ENCODE data around the gene TMEM240.
"Not testable (repeated sequence)": the region's sequence is repeated elsewhere in the genome, so short reads cannot be mapped to it uniquely, and the experiment has no call there.

Gene TMEM240

GRCh38 chr1:1489861-1490260 lies 50.6 kb downstream of the TMEM240 start:
- Histone ChIP-seq H3K4me1 (ENCODE audit: insufficient read depth, low read length) (no peaks in the 10 kb centered on the region), H3K9me3 (ENCODE audit: control insufficient read depth, insufficient read depth, low read length) (peaks cover 5% of the 10 kb centered on the region; the same call in 1 of the 2 replicates), H3K36me3 (ENCODE audit: insufficient read depth, low read length) (peaks cover 21% of the 10 kb centered on the region), H3K9ac (ENCODE audit: low read depth, low read length) (no peak overlapping the region)

GRCh38 chr1:1489231-1489630 lies 51.2 kb downstream of the TMEM240 start:
- peaks cover 5% of the 10 kb centered on the region; the same call in 1 of the 2 replicates for H3K9me3 ChIP-seq (ENCODE audit: control insufficient read depth, insufficient read depth, low read length)
- H3K9ac ChIP-seq (ENCODE audit: low read depth, low read length), result no peak overlapping the region
- peaks cover 21% of the 10 kb centered on the region for H3K36me3 ChIP-seq (ENCODE audit: insufficient read depth, low read length)
- H3K4me1 ChIP-seq (ENCODE audit: insufficient read depth, low read length), result no peaks in the 10 kb centered on the region

GRCh38 chr1:1487701-1488100 lies 52.7 kb downstream of the TMEM240 start:
- no peak overlapping the region for H3K9ac ChIP-seq (ENCODE audit: low read depth, low read length)
- no peaks in the 10 kb centered on the region for H3K4me1 ChIP-seq (ENCODE audit: insufficient read depth, low read length)
- peaks cover 5% of the 10 kb centered on the region; the same call in 1 of the 2 replicates for H3K9me3 ChIP-seq (ENCODE audit: control insufficient read depth, insufficient read depth, low read length)
- peaks cover 29% of the 10 kb centered on the region for H3K36me3 ChIP-seq (ENCODE audit: insufficient read depth, low read length)

- H3K4me1 ChIP-seq (ENCODE audit: insufficient read depth, low read length); H3K9ac ChIP-seq (ENCODE audit: low read depth, low read length); H3K9me3 ChIP-seq (ENCODE audit: control insufficient read depth, insufficient read depth, low read length): not testable (repeated sequence)
- H3K36me3 ChIP-seq (ENCODE audit: insufficient read depth, low read length), result peaks cover 20% of the 10 kb centered on the region
Measured at GRCh38 chr1:1485755-1486317, 54.6 kb downstream of the TMEM240 start.

GRCh38 chr1:1484976-1485750 lies 55.3 kb downstream of the TMEM240 start:
- not testable (repeated sequence) for H3K9ac ChIP-seq (ENCODE audit: low read depth, low read length); H3K4me1 ChIP-seq (ENCODE audit: insufficient read depth, low read length); H3K9me3 ChIP-seq (ENCODE audit: control insufficient read depth, insufficient read depth, low read length)
- H3K36me3 ChIP-seq (ENCODE audit: insufficient read depth, low read length), result peaks cover 15% of the 10 kb centered on the region
